Endodermal cell (in vitro differentiated cells): ENCODE measurements around the gene SNX5. TPM values are rescaled to one million over a fixed set of nuclear protein-coding genes. Genes with fewer than 3 reads are reported as not detected.

Experiments used
- DNase-seq: peaks from one replicate; pipeline ENCODE4 v3.0.0-alpha.2; 2017
- H3K27ac ChIP-seq: 2 replicates; pipeline ENCODE4 v1.5.1; 2013; ENCODE audit warnings: mild to moderate bottlenecking, low read depth, low read length, moderate library complexity
- H3K27me3 ChIP-seq: 2 replicates; pipeline ENCODE4 v1.6.1; 2013; ENCODE audit warnings: mild to moderate bottlenecking, low read length, moderate library complexity; ENCODE audit not compliant: insufficient read depth, control insufficient read depth, poor library complexity, severe bottlenecking
- H3K36me3 ChIP-seq: 2 replicates; pipeline ENCODE4 v1.7.0; 2013; ENCODE audit warnings: mild to moderate bottlenecking, low read length, moderate library complexity; ENCODE audit not compliant: control insufficient read depth, insufficient read depth
- H3K4me1 ChIP-seq: one replicate; pipeline ENCODE4 v1.7.0; 2013; ENCODE audit warnings: low read length; ENCODE audit not compliant: control insufficient read depth, insufficient read depth
- H3K4me3 ChIP-seq: 2 replicates; pipeline ENCODE4 v1.5.1; 2013; ENCODE audit warnings: mild to moderate bottlenecking, low read length, moderate library complexity
- H3K9ac ChIP-seq: 2 replicates; pipeline ENCODE4 v1.6.1; 2013; ENCODE audit warnings: mild to moderate bottlenecking, low read length, moderate library complexity; ENCODE audit not compliant: poor library complexity, severe bottlenecking; ENCODE audit errors: extremely low read depth
- H3K9me3 ChIP-seq: 2 replicates; pipeline ENCODE4 v1.6.1; 2013; ENCODE audit warnings: mild to moderate bottlenecking, low read length, moderate library complexity; ENCODE audit not compliant: control insufficient read depth
- H3K27ac Mint-ChIP-seq: 2 replicates; pipeline ENCODE4 v1.8.0; 2020; ENCODE audit warnings: mixed read lengths
- H3K27me3 Mint-ChIP-seq: 2 replicates; pipeline ENCODE4 v1.8.0; 2021; ENCODE audit warnings: mild to moderate bottlenecking, mixed read lengths; ENCODE audit not compliant: insufficient read depth
- H3K36me3 Mint-ChIP-seq: 2 replicates; pipeline ENCODE4 v1.8.0; 2020; ENCODE audit warnings: low read depth, mixed read lengths
- H3K4me1 Mint-ChIP-seq: 2 replicates; pipeline ENCODE4 v1.8.0; 2020; ENCODE audit warnings: mixed read lengths
- H3K4me3 Mint-ChIP-seq: 2 replicates; pipeline ENCODE4 v1.8.0; 2020; ENCODE audit warnings: mild to moderate bottlenecking, moderate library complexity, mixed read lengths
- H3K9me3 Mint-ChIP-seq: 2 replicates; pipeline ENCODE4 v1.8.0; 2020; ENCODE audit warnings: mild to moderate bottlenecking, mixed read lengths
- CTCF ChIP-seq: fragments of 200-600 bp; sonication (generic); conservative IDR thresholded peaks from 2 replicates; pipeline ENCODE4 v1.5.0; 2021; ENCODE audit warnings: antibody characterized with exemption, mild to moderate bottlenecking
- WGBS, 2 experiments: methylation state at CpG; one replicate each; pipeline versions ENCODE4 v1.1.5 to v1.1.7; 2013; ENCODE audit warnings: missing lambda C conversion rate in 2 of 2, mixed read lengths in 1 of 2; ENCODE audit not compliant: insufficient coverage in 1 of 2, insufficient read length in 1 of 2; 5-methylcytosine and 5-hydroxymethylcytosine counted together
- total RNA-seq, 2 donors: library from RNA; stranded (reverse); fragmentation: NEBNext Ultra II Directional in 1 of 2; extraction: Animal tissue kit (Norgen Biotek cat#: 25700) in 1 of 2; gene quantifications; 2 replicates in 1 of 2; 3 replicates in 1 of 2; pipeline ENCODE4 v1.2.1, GENCODE V29; 2021

The SNX5 gene
- total RNA-seq, 2 donors from 2014 or later: 170 to 171 TPM

GRCh38 chr20:17940224-17940971, 28.2 kb downstream of the SNX5 start:
- Histone ChIP-seq H3K27ac (no peak overlapping the region), H3K4me1 (peaks cover 20% of the 10 kb centered on the region), H3K4me3 (no peak overlapping the region), H3K36me3 (peaks cover 48% of the 10 kb centered on the region), H3K9ac (no peak overlapping the region), H3K27me3 (no peaks in the 10 kb centered on the region), H3K9me3 (no peaks in the 10 kb centered on the region)
- Mint-ChIP-seq H3K9me3 (no peaks in the 10 kb centered on the region), H3K36me3 (peaks cover 44% of the 10 kb centered on the region), H3K4me1 (peaks cover 48% of the 10 kb centered on the region), H3K27me3 (no peaks in the 10 kb centered on the region), H3K27ac (peak overlapping the region; percentile 33), H3K4me3 (no peak overlapping the region)
- TF ChIP-seq CTCF: no peak
- WGBS, 2 experiments: 61 to 76% methylated on average over 4 to 6 of the region's 6 CpGs
- peak; percentile 79 for DNase-seq

GRCh38 chr20:17939622-17940223, 28.9 kb downstream of the SNX5 start:
- DNase-seq: peak; percentile 72
- Mint-ChIP-seq H3K36me3 (peaks cover 38% of the 10 kb centered on the region), H3K9me3 (no peaks in the 10 kb centered on the region), H3K4me1 (peaks cover 52% of the 10 kb centered on the region), H3K27ac (peak overlapping the region; percentile 94), H3K4me3 (no peak overlapping the region), H3K27me3 (no peaks in the 10 kb centered on the region)
- Histone ChIP-seq H3K36me3 (peaks cover 41% of the 10 kb centered on the region), H3K9ac (no peak overlapping the region), H3K4me1 (peaks cover 20% of the 10 kb centered on the region), H3K9me3 (no peaks in the 10 kb centered on the region), H3K27ac (no peak overlapping the region), H3K27me3 (no peaks in the 10 kb centered on the region), H3K4me3 (no peak overlapping the region)
- no peak for TF ChIP-seq CTCF
- 86 to 87% methylated on average over 6 to 7 of the region's 7 CpGs for WGBS, 2 experiments

- WGBS, 2 experiments: 0 to 29% methylated on average over 2 to 12 of the region's 13 CpGs
- DNase-seq: peak; percentile 95
- no peak overlapping the region for H3K9ac ChIP-seq
- peaks cover 58% of the 10 kb centered on the region for H3K4me1 Mint-ChIP-seq
- H3K27me3 Mint-ChIP-seq: no peaks in the 10 kb centered on the region
- peaks cover 34% of the 10 kb centered on the region for H3K36me3 Mint-ChIP-seq
- peak overlapping the region; percentile 94 for H3K27ac Mint-ChIP-seq
- peaks cover 23% of the 10 kb centered on the region for H3K4me1 ChIP-seq
- H3K27me3 ChIP-seq: no peaks in the 10 kb centered on the region
- H3K4me3 Mint-ChIP-seq: no peak overlapping the region
- peak; percentile 96 for TF ChIP-seq CTCF
- H3K36me3 ChIP-seq: peaks cover 34% of the 10 kb centered on the region
- no peak overlapping the region for H3K27ac ChIP-seq
- H3K9me3 Mint-ChIP-seq: no peaks in the 10 kb centered on the region
- no peak overlapping the region for H3K4me3 ChIP-seq
- H3K9me3 ChIP-seq: no peaks in the 10 kb centered on the region
Observed at GRCh38 chr20:17938871-17939619, 29.5 kb downstream of the SNX5 start.
